NCI-H2029 treated with DMSO at 0.1 percent for 48 hours (cell line): ENCODE data around the gene RFTN1.
"Not testable (repeated sequence)": the region's sequence is repeated elsewhere in the genome, so short reads cannot be mapped to it uniquely, and the experiment has no call there.

Experiments
- DNase-seq: peaks from one replicate; lab custom pipeline; 2025; lab: John Stamatoyannopoulos, UW

Gene RFTN1

DNA sequence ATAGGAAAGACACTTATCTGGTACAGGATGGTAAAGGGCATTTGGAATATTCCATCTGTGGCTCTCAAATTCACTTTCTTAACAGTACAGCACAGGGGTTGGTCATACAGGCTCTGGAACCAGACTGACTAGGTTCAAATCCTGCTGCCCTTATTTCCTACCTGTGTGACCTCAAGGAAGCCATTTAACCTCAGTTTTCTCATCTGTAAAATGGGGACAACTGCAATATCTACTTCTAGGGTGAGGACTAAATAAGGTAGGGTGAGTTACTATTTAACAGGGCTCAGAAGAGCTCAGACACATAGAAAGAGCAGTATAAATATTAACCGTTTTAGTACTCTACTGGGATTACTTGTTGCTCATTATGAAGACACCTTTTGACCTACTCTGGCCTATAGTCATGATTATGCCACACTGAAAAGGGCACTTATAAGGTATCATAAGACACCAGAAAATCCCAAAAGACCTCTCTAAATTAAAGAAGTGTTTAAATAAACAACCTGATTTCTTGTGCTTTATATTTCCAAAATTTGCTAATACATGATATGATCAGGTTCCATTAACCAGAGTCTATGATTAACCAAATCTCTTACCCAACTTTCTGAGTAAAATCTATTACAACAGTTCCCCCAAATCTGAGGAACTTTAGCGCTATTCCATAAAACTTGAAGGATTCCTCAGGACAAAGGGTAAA, 6.5 kb downstream of the RFTN1 start:
- DNase-seq: no peak

DNA sequence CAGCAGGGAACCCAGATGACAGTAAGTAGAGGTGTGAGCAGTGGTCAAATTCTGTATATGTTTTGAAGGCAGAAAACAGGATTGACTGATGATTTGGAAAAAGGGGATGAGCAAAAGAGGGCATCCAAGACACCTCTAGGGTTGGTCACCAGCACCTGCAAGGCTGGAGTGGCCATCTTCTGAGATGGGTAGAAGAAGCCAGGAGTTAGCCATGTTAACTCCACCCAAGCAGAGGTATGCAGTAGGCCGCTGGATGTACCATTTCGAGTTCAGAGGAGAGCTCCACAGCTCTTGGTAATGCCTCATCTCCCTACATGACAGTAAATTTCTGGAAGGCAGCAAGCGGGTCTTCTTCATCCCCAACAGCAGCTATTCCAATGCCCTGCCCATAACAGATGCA, 7.0 kb downstream of the RFTN1 start:
- DNase-seq: no peak

DNA sequence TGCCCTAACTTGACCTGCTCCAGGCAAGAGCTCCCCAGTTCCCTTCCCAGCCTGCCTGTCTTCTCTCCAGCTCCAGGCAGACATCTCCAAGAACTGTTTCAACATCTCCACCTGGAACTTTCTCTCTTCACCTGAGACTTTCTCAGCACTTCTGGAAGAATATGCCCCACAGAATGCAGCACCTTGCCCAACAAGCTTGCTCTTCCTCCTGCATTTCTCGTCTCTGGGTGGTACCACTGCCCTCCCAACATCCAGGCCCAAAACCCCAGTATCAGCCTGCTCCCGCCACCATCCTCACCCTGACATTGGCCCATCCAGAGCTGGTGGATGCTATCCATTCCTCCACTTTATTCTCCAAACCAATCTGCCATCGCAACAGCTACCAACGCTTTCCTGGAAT, 8.8 kb downstream of the RFTN1 start:
- DNase-seq: no peak

DNA sequence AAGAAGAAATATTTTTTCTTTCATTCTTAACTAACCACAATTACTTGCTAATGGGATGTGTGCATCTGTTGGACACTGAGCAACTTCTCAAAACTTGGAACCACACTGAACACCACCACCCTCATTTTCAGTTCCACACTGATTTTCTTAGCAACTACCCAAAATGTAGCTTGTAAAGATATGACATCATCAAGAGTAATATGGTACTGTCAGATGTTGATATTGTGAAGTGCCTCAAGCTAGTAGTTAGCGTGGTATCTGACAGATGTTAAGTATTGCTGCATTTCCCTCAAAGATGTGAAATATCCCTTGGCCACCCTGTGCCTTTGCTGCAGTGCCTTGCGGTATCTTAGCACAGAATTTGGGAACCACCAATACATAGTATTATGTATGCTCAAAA, 9.3 kb downstream of the RFTN1 start:
- DNase-seq: no peak

DNA sequence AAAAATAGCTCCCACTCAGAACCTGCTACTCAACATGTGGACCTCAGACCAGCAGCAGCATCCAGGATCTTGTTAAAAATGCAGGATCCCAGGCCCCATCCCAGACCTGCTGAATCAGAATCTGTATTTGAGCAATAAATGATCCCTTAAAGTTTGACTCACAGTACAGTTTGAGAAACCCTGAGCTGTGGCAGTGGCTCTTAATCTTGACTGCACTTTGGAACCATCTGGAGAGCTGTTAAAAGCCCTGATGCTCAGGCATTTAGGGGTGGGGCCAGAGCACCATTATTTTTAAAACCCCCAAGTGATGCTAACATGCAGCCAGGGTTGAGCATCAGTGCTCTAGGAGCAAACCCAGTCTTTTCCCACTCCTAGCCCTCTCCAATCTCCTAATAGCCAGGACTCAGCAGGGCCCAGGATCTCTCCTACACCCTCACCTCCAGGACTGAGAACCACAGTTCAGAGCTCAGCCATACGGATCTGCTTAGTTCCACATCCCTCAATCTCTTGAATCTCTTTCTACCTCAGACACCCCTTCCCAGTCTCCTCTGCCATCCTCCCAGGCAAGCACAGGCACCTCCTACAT, 10.2 kb downstream of the RFTN1 start:
- DNase-seq: no peak

DNA sequence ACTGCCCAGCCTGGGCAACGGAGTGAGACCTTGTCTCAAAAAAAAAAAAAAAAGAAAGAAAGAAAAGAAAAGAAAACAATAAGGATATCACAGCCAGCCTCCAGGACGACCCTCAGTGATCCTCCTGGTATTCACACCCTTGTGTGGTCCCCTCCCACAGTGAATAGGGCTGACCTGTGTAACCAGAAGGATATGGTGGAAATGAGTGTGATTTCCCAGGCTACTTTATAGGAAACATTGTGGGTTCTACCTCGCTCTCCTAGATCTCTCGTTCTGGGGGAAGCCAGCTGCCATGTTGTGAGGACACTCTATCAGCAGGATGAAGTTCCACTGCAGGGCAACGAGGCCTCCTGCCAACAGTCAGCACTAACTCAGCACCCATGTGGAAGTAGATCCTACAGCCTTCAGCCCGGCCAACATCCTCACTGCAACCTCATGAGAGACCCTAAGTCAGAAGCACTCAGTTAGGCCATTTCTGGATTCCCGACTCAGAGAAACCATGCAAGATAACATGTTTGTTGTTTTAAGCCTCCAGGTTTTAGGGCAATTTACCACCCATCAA, 11.1 kb downstream of the RFTN1 start:
- no peak for DNase-seq

DNA sequence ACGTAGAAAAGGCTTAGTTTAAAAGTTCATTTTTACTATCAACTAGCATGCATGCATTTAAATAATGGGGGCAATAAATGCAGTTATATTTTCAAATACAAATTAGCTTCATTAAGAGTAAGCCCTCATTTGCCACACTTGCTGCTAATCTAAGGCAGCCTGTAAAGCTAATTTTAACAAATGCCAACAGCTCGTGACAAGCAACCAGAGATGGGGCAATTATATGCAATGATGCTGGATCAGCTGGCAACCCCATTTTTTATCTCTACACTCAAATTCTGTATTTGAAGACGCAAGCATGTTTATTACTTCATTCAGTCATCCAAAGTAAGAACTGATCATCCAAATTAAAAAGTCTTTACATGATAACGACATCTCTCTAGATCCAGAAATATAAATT, 12.1 kb downstream of the RFTN1 start:
- no peak for DNase-seq

DNA sequence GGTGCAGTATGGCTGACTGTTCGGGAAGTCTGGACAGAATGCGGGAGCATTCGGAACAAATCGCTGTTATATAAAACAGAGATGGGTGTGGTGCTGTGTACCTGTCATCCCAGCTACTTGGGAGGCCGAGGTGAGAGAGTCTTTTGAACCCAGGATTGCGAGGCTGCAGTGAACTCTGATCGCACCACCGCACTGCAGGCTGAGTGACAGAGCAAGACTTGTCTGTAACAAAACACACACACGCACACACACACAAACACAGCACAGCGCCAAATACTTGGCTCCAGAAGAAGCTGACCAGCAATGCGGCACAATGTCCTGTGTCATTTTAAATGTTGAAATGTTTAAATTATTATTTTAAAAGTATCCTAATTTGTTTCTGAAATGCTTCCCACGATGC, 12.6 kb downstream of the RFTN1 start:
- no peak for DNase-seq

DNA sequence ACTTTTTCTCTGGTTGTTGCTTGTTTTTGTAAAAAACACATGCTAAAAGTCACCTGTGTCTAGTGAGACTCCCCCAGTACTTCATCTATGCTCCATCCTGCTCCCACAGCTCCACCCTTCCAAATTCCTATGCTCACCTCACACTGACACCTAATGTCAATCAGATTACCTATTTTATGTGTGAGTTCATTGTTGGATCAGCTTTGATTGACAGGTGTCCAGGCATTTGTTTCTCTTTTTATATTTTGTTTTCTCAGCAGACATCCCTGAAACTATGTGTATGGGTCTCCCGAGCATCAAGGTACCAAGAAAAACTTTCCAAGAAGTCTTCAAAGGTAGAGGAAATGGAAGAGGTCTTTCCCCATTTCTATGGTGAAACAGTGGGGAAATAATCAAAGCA, 13.4 kb downstream of the RFTN1 start:
- no peak for DNase-seq

DNA sequence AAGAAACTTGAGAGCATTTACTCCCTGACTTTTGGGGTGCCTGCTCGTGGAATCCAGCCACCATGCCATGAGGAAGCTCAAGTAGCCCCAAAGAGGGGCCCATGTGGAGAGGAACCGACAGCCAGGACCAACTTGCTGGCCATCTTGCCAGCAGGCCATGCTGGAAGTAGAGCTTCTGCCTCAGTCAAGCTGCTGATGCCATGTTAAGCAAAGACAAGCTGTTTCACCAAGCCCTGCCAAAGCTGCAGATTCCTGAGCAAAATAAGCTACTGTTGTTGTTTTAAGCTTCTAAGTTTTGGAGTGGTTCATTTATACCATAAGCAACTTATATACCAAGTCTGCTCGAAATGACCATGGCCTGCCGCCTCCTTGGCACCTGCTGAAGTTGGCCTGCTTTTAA, 14.1 kb downstream of the RFTN1 start:
- DNase-seq: no peak

DNA sequence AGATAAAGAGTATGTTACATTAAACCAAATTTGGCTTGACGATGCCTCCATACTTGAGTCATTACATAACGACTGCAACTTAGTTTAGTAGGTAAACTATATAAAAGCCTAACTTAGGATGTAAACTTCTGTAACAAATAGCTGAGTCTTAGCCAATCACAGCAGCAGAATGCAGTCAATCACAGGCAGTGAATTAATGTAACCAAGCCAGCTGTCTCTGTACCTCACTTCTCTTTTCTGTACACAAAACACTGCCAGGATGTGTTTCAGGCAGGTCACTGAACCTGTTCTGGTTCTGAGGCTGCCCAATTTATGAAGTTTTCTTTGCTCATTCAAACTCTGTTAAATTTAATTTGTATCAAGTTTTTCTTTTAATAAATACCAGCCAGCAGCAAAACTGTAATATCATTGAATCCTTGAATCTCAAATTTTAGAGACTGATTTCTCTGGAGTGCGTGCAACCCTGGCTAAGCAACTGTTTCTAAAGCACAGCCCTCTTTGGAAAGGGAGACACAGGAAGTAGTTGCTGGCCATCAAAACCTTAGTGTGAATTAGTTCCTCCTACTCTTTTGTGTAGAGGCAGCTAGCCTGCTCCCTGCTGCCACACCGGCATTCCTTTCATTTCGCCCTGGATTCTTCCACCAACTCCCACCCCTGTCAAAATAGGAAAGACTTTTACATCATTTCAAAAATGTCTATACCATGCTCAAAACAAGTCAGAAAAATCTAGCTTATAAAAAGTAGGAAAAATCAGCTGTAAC, 15.2 kb downstream of the RFTN1 start:
- no peak for DNase-seq

DNA sequence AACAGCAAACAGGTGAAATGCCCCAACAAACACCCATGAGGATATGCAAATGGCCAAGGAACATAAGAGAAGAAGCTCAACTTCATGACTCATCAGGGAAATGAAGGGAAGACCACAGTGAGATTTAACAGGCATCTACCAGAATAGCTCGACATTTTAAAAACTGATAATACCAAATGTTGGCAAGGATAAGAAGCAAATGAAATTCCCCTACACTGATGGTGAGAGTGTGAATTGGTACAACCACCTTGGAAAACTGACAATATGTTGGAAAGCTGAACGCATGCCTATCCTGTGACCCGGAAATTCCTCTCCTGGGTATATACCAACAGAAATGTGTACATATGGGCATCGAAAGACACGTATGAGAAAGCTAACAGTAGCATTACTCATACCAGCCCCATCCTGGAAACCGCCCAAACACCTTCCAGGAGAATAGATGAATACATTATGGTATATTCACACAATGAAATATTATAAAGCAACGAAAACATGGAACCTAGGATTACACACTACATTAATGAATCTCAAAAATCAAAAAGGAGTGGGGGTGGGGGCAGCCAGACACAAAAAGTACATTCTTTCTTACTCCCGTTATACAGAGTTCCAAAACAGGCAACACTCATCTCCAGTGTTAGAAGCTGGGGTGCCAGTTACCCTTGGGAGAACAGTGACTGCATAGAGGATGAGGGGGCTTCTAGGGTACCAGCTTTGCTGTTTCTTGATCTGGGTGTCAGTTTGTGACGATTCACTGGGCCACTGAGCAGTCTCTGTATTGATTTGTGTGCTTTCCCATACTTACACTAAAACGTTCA, 16.9 kb downstream of the RFTN1 start:
- DNase-seq: no peak

DNA sequence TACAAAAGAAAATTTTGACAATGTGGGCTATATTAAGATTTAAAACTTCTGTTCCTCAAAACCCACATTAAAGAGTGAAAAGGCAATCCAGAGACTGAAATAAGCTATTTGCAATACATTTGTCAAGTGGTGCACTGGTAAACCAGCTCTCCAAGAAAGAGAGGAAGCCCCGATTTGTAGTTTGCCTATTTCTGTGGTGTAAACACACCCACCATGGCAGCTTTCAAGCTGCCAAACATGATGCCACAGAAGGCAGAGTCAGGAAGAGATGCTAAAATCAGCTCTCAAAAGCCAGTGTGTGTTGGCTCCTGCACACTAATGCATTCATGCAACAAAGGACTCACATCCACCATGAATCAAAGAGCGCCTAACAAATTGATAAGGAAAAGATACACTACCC, 17.5 kb downstream of the RFTN1 start:
- DNase-seq: no peak

DNA sequence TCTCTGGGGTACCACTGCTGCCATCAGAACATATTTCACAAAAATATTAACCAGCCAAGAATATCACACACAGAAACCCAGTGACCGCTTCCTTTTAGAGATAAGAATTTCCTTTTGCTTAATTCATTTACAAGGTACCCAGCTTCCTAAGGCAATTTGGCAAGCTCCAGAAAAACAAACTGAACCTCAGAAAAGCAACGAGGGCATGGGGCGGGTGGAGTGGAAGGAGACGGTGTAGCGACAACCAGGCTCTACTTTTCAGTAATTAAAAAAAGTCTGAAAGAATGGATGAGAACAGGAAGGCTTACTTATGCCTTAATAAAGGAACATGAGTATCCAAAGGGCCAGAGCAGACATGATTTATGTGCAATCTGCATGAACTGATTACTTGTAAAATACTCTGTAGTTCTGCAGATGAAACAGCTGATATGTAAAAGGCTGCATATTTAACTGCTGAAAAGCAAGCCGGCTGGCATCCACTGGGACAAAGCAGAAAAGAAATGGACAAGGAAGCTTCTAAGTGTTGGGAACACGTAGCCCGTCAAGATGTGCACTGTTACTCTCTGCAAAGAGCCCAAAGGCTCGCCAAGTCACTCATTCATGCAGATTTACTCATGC, 18.6 kb downstream of the RFTN1 start:
- DNase-seq: no peak

DNA sequence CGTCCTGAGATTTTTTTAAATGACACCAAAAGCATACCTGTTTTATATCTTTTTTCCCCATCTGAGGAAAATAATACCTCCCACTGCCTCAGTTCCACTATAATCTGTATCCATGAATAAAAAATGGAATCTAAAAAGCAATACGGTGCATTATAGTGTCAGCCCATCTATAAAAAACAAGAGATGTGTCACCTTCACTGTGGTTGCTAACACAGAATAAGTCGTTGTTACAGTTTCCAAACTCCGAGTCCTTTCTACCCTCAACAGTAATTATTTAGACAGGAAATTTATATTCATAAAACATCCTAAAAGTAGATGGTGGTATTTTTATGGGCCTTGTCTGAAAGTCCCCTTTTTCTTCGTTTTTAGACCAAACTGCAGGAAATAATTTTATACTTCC, 19.4 kb downstream of the RFTN1 start:
- DNase-seq: no peak

DNA sequence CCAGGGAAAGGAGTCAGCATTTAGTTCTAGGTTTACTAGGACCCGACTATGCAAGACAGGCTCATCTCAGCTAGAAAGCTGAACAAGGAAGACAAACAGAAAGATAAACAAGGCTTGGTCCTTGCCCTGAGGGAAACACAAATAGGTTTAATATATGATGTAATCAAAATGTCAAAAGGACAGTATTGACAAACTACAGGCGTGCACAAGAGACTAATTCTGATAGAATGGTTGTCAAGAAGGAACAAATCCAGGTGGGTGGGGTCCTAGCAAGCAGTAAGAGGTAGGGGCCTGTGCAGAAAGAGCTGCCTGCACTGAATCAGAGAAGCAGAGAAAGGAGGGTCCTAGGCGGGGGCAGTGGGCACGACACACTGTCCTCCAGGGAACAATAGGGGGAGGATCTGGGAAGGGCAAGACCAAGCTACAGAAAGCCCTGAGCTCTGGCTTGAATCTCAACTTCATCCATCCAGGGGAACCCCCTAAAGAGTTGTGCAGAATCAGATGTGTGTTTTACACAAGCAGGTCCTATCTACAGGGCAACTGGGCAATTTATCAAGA, 23.4 kb downstream of the RFTN1 start:
- peak; percentile 49 for DNase-seq

DNA sequence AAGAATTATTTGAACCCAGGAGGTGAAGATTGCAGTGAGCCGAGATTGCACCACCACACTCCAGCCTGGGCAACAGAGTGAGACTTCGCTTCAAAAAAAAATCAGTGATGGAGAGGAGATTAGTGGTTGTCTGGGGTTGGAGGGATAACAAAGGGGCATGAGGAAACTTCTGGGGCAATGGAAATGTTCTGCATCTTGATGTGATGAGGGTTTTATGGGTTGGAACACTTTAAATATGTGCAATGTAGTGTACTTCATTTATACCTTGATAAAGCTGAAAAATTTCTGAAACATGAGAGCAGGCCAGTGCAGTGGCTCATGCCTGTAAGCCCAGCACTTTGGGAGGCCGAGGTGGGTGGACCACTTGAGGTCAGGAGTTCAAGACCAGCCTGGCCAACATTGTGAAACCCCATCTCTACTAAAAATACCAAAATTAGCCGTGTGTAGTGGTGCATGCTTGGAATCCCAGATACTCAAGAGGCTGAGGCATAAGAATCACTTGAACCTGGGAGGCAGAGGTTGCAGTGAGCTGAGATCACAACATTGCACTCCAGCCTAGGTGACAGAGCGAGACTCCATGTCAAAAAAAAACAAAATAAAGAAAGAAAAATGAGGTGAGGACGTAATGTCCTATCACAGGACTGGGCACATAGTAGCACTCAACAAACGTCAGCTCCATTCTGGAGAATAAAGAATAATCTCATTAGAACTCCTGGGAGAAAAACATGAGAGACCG, 24.0 kb downstream of the RFTN1 start:
- not testable (repeated sequence) for DNase-seq

DNA sequence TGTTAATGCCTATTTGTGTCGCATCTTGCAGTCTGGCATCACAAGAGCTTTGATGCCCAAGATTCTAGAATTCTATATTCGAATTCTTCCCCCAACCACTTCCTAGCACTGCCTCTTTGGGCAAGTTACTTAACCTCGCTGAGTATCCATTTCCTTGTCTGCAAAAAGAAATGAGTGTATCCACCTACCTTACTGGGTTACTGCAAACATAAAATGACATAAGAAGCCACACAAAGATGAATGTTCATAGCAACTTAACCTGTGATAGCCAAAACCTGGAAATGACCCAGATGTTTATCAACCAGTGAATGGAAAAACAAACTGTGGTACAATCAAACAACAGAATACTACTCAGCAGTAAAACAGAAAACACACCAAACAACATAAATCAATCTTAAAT, 24.9 kb downstream of the RFTN1 start:
- no peak for DNase-seq

DNA sequence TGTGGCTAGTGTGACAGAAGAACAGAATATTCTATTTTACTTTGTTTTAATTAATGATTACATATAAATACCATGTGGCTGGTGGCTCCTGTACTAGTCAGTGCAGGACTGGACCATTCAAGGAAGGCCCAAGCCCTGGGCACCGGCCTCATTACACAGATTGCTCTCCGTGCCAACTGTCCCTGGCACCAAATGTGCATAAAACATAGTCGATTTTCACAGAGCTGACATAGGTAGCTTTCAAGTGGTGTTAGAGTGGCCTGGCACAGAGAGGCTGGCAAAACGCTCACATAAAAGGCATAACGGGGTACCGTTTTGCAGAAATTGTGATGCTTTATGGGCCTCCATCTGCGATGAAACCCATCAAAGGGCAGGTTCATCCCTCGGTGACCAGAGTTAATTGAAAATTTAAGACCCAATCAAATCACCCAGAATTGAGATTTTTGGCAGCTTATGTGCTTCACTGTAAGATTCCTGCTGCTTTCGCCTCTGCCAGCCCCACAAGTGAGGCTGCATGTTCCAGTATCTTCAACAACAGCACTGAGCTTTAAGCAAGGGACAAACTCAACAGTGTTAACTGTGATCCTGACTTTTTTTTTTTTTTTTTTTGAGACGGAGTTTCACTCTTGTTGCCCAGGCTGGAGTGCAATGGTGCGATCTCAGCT, 25.9 kb downstream of the RFTN1 start:
- peak; percentile 70 for DNase-seq

DNA sequence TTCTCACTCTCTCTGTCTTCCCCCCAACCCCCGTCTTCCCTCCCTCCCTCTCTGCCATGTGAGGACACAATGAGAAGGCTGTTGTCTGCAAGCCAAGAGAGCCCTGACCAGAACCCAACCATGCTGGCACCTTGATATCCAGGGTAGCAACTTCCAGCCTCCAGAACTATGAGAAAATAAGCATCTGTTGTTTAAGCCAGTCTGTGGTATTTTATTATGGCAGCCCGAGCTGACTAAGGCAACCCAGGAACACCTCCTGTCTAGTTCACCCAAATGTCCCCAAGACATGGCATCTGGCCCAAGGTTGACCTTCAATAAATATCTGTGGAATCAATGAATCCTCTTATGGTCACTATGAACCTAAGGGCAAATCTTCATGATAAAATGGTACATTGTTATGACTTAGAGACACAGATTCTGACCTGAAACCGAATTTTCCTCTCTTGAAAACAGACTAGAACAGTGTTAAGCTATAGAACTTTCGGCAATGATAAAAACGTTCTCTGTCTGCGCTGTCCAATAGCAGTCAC, 26.5 kb downstream of the RFTN1 start:
- no peak for DNase-seq
